Endothelial cell of umbilical vein (primary cell): ENCODE results near the gene SPAG16.

Source experiments
- EZH2 ChIP-seq: IDR thresholded peaks from 2 replicates; pipeline ENCODE4 v1.6.1; 2012; ENCODE audit warnings: borderline replicate concordance, low read depth, mild to moderate bottlenecking, moderate library complexity, low read length, inconsistent platforms; ENCODE audit not compliant: severe bottlenecking
- JUN ChIP-seq: IDR thresholded peaks from 2 replicates; pipeline ENCODE4 v1.6.1; 2011; ENCODE audit warnings: borderline replicate concordance, low read depth; ENCODE audit not compliant: insufficient read length, insufficient read depth
- POLR2A ChIP-seq: IDR thresholded peaks from 2 replicates; pipeline ENCODE4 v1.6.1; 2012; ENCODE audit warnings: low read depth, mild to moderate bottlenecking, control low read depth, low read length
- POLR2AphosphoS5 ChIP-seq: IDR thresholded peaks from 2 replicates; pipeline ENCODE4 v1.6.1; 2012; ENCODE audit warnings: low read depth, mild to moderate bottlenecking, control low read depth, low read length, moderate library complexity; ENCODE audit not compliant: insufficient read depth
- TF ChIP-seq, protein P1 (sequence below), 2 donors: IDR thresholded peaks; 1 replicate in 1 of 2; 2 replicates in 1 of 2; pipeline ENCODE4 v1.5.1; 2011; ENCODE audit warnings: low read length in 2 of 2, mild to moderate bottlenecking in 2 of 2, moderate library complexity in 2 of 2, control low read depth in 1 of 2, inconsistent platforms in 1 of 2, low read depth in 1 of 2; ENCODE audit not compliant: insufficient read depth in 1 of 2; ENCODE audit errors: extremely low read depth in 1 of 2
- TF ChIP-seq, protein P2 (sequence below): IDR thresholded peaks from 2 replicates; pipeline ENCODE4 v1.6.1; 2011; ENCODE audit not compliant: insufficient read depth, insufficient read length

DNA sequence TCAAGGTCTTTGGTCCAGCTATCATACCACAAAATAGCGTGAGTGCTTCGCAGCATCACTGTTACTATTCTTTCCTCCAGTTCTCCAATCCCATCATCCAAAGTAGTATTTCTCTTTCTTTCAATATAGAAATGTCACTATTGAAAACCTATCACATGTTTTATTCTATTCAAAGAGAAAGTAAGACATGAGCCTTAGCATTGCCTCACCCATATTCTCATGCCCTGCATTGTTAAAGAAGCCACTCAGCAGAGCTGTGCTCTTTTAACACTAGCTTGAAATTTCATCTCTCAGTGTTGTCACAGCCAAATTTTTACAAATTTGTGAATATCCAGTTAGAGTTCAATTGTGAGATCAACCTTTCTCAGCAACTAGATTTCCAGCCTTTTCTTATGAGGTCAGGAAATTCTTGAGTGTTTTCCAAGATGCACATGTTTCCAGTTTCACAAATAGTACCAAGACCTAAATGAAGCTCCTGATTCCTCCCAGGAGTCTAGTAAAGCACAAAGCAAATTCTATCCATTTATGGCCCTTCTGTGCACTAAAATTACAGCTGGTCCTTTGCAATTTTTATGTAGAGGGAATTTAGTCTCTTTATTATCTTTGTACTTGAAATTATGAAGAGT is 343.7 kb downstream of the SPAG16 start:
- TF ChIP-seq POLR2A (no peak), EZH2 (no peak), POLR2AphosphoS5 (no peak), JUN (no peak)
- TF ChIP-seq, protein P1, sequence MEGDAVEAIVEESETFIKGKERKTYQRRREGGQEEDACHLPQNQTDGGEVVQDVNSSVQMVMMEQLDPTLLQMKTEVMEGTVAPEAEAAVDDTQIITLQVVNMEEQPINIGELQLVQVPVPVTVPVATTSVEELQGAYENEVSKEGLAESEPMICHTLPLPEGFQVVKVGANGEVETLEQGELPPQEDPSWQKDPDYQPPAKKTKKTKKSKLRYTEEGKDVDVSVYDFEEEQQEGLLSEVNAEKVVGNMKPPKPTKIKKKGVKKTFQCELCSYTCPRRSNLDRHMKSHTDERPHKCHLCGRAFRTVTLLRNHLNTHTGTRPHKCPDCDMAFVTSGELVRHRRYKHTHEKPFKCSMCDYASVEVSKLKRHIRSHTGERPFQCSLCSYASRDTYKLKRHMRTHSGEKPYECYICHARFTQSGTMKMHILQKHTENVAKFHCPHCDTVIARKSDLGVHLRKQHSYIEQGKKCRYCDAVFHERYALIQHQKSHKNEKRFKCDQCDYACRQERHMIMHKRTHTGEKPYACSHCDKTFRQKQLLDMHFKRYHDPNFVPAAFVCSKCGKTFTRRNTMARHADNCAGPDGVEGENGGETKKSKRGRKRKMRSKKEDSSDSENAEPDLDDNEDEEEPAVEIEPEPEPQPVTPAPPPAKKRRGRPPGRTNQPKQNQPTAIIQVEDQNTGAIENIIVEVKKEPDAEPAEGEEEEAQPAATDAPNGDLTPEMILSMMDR (IDR thresholded peaks at IDR 0.05; ENCODE audit: extremely low read depth in 1 of 2, insufficient read depth in 1 of 2, low read depth in 1 of 2, low read length in 2 of 2), result no peak
- TF ChIP-seq, protein P2, sequence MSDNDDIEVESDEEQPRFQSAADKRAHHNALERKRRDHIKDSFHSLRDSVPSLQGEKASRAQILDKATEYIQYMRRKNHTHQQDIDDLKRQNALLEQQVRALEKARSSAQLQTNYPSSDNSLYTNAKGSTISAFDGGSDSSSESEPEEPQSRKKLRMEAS, result no peak
